Ovary (tissue), 9 donors: Measurements from ENCODE around the gene KIF26B. TPM values are rescaled to one million over a fixed set of nuclear protein-coding genes. Genes with fewer than 3 reads are reported as not detected.

Source experiments
- DNase-seq, 5 donors: peaks; one replicate each; pipeline ENCODE4 v3.0.0-alpha.2; 2019 to 2020
- H3K27ac ChIP-seq, 2 donors: fragments of 200-600 bp; one replicate each; pipeline versions ENCODE4 v1.5.1 to v1.8.0; 2019 to 2022
- H3K27me3 ChIP-seq: fragments of 200-600 bp; one replicate; pipeline ENCODE4 v1.8.0; 2022
- H3K36me3 ChIP-seq: fragments of 200-600 bp; sonication (generic); one replicate; pipeline ENCODE4 v1.5.1; 2019
- H3K4me1 ChIP-seq: one replicate; pipeline ENCODE4 v1.8.1; 2013; ENCODE audit warnings: mild to moderate bottlenecking, moderate library complexity; ENCODE audit not compliant: insufficient read depth
- H3K4me3 ChIP-seq: fragments of 200-600 bp; sonication (generic); one replicate; pipeline ENCODE4 v1.5.1; 2017
- H3K9me3 ChIP-seq, 2 donors: fragments of 200-600 bp in 1 of 2; sonication (generic) in 1 of 2; one replicate each; pipeline versions ENCODE4 v1.5.1 to v1.8.1; 2013 to 2019; ENCODE audit warnings: mild to moderate bottlenecking in 1 of 2, moderate library complexity in 1 of 2
- EP300 ChIP-seq: sonication (generic); formaldehyde crosslinking; IDR thresholded peaks from one replicate; pipeline ENCODE4 v1.6.1; 2017; ENCODE audit warnings: antibody characterized with exemption
- POLR2A ChIP-seq: fragments of 450-650 bp; IDR thresholded peaks from one replicate; pipeline ENCODE4 v1.6.1; 2017; ENCODE audit warnings: antibody characterized with exemption, mild to moderate bottlenecking, moderate library complexity
- WGBS, 3 donors: extraction: QIAGEN DNeasy Blood & Tissue Kit in 1 of 3; methylation state at CpG; one replicate each; pipeline versions ENCODE4 v1.1.5 to v1.1.7; 2013 to 2017; 5-methylcytosine and 5-hydroxymethylcytosine counted together
- intact Hi-C, 4 donors: fragments of 100-400 bp; cut with DNase I; formaldehyde crosslinking; loops; one replicate each; pipeline versions ENCODE4 v1.11.0 to v1.15.1; 2022 to 2023
- polyA plus RNA-seq, 2 donors: library from polyadenylated mRNA; stranded (reverse); fragments of 200-250 nt in 1 of 2; fragments of 350-450 nt in 1 of 2; fragmentation: Illumina TruSeq in 1 of 2; extraction: RNeasy Lipid Tissue Mini Kit (QIAGEN cat#74804) in 1 of 2; gene quantifications; one replicate each; pipeline ENCODE4 v1.2.3, GENCODE V29; 2013 to 2014
- total RNA-seq, 7 donors: library from RNA; depleted of rRNA in 2 of 7; stranded (reverse); fragments of >200 nt in 2 of 7; fragmentation: NEBNext Ultra II Directional in 3 of 7; extraction: Animal tissue kit (Norgen Biotek cat#: 25700) in 3 of 7; gene quantifications; one replicate each; pipeline versions ENCODE4 v1.1.0 to v1.2.4, GENCODE V29; 2016 to 2023
- TF ChIP-seq, protein P1 (sequence below), 3 donors: fragments of 450-650 bp in 2 of 3; fragments of 200-600 bp in 1 of 3; IDR thresholded peaks; one replicate each; pipeline versions ENCODE4 v1.5.1 to v1.8.0; 2016 to 2022; ENCODE audit warnings: antibody characterized with exemption in 3 of 3, mild to moderate bottlenecking in 1 of 3
- donor health status: DM: no; HTN: no; CAD: no; lungs with moderate emphysema.
- donor health status: DM: no; HTN: no; CAD: no.
- donor health status: Bipolar disorder and iron deficiency.
- donor health status: DM: yes; HTN: yes; CAD: no.
- donor health status: DM: no; HTN: no; CAD: no.
- donor health status: DM: yes; HTN: yes; CAD: no.

KIF26B gene
- total and polyA plus RNA-seq, 9 donors: 0.28 to 4.0 (median 0.54) TPM

DNA sequence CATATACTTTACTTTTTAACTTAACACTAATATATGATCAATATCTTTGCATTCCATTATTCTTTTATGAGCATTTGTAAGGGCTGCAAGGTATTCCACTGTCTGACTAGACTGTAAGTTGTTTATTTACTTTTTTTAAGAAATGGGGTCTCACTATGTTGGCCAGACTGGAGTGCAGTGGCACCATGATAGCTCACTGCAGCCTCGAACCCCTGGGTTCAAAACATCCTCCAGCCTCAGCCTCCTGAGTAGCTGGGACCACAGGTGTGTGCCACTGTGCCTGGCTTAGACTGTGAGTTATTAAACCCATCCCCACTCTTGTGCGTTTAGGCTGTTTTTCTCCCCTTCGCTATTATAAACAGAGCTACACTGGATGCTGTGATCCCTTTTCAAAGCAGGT is 6.7 kb upstream of the KIF26B start:
- Histone ChIP-seq H3K27me3 (no peaks in the 10 kb centered on the region), H3K36me3 (no peaks in the 10 kb centered on the region), H3K4me3 (no peak overlapping the region), H3K27ac (no peak overlapping the region), H3K4me1 (no peaks in the 10 kb centered on the region), H3K9me3 (no peaks in the 10 kb centered on the region)
- intact Hi-C loops: no loop called here
- 58 to 60% (median 59%) methylated on average over 3 of the region's 3 CpGs for WGBS, 3 donors
- DNase-seq: no peak
- no peak for TF ChIP-seq EP300
- no peak for TF ChIP-seq POLR2A
- TF ChIP-seq, protein P1, sequence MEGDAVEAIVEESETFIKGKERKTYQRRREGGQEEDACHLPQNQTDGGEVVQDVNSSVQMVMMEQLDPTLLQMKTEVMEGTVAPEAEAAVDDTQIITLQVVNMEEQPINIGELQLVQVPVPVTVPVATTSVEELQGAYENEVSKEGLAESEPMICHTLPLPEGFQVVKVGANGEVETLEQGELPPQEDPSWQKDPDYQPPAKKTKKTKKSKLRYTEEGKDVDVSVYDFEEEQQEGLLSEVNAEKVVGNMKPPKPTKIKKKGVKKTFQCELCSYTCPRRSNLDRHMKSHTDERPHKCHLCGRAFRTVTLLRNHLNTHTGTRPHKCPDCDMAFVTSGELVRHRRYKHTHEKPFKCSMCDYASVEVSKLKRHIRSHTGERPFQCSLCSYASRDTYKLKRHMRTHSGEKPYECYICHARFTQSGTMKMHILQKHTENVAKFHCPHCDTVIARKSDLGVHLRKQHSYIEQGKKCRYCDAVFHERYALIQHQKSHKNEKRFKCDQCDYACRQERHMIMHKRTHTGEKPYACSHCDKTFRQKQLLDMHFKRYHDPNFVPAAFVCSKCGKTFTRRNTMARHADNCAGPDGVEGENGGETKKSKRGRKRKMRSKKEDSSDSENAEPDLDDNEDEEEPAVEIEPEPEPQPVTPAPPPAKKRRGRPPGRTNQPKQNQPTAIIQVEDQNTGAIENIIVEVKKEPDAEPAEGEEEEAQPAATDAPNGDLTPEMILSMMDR (IDR thresholded peaks at IDR 0.05): no peak

DNA sequence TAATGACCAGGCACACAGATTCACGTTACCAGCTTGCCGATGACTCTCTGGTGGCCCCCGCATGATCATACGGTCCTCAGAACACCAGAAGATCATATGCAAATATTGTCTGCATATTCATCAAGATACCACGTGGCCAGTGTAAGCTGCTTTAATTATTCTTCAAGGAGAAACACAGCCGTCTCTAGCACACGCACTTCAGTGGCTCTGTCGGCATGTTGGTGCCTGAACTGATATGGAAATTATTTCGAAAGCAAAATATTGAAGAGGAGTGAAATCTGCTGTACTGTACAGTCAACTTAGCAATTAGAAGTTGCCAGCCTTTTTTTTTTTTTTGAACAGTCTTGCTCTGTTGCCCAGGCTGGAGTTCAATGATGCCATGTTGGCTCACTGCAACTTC is 5.9 kb upstream of the KIF26B start:
- Histone ChIP-seq H3K9me3 (no peaks in the 10 kb centered on the region), H3K4me3 (no peak overlapping the region), H3K27ac (no peak overlapping the region), H3K4me1 (no peaks in the 10 kb centered on the region), H3K36me3 (no peaks in the 10 kb centered on the region), H3K27me3 (no peaks in the 10 kb centered on the region)
- WGBS, 3 donors: 52 to 75% (median 59%) methylated on average over 9 of the region's 9 CpGs
- intact Hi-C loops: no loop called here
- TF ChIP-seq POLR2A (no peak), EP300 (no peak)
- TF ChIP-seq, protein P1 (IDR thresholded peaks at IDR 0.05): no peak
- DNase-seq: no peak

DNA sequence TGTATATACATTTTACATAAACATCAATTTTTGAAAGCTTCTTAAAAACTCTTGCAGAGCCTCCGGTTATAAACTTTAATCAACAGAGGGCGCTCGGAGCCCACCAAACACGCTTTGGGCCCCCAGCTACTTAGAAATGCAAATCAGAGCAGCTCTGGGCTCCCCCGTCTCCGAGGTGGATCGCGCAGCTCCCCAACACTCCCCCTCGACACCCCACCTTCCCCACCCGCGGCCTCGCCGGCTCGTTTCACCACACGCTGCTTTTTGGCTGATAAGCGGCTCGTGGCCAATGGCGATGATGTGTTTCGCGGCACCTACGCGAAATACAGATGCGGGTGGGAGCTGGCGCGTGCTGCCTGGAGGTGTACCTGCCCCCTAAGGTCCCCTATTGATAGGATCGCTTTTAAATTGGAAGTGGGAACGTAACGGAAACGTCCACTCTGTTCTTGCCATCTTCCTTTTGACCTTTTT is 1.7 kb upstream of the KIF26B start:
- no peak overlapping the region for H3K27ac ChIP-seq
- H3K9me3 ChIP-seq: no peaks in the 10 kb centered on the region
- 1% methylated on average over 29 of the region's 29 CpGs for WGBS, 3 donors
- H3K36me3 ChIP-seq: no peaks in the 10 kb centered on the region
- DNase-seq: peak; percentile 37 to 64 (median 59)
- H3K27me3 ChIP-seq: no peaks in the 10 kb centered on the region
- H3K4me3 ChIP-seq: peak overlapping the region; percentile 42
- intact Hi-C loops: loop anchor here in 3 of 4 donors (5.0 to 10.0 kb wide), 4 partner anchors 852 to 1339 kb away; no protein-coding TSS in a partner anchor
- TF ChIP-seq EP300 (no peak), POLR2A (no peak)
- TF ChIP-seq, protein P1 (IDR thresholded peaks at IDR 0.05): peak; percentile 16 to 54 (median 43)
- H3K4me1 ChIP-seq: peaks cover 12% of the 10 kb centered on the region

DNA sequence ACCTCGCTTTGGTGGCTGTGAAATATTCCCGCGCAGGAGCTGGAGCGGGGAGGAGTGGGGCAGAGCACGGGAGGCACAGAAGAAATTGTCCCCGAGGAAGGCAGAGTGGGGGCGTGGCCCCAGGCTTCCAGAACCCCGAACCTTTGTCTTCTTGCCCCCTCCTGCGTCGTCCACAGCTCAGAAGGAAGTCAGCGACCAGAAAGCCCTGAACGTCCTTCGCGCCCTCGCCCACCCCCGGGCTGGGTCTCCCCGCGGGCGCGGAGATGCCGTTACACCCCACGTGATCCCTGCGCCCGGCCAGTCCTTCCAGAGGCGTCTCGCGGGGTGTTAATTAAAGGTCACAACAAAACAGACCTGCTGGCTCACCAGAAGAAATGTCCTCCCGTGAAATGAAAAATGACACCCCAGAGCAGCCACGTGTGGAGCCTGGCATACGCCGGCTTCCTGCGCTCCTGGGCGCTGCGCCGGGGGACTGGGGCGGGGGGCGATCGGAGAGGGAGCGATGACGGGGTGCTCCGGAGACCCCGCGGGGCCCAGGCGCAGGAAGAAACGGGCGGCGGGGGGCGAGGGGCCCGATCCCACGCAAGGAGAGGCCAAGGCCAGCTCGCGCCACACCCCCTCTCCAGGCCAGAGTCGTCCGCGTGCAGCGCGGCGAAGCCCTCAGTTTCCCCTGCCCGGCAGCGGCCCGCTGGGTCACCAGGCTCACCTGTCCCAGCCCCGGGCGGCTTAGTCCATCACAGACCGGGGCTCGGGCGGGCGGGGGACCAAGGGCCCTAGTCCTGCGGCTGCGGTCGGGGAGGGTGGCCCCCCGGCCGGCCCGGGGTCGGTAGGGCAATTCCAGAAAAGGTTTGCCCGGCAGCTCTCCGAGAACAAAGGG is 995 bp upstream of the KIF26B start:
- Histone ChIP-seq H3K9me3 (no peaks in the 10 kb centered on the region), H3K4me3 (peak overlapping the region; percentile 42), H3K4me1 (peaks cover 12% of the 10 kb centered on the region), H3K27ac (no peak overlapping the region), H3K27me3 (no peaks in the 10 kb centered on the region), H3K36me3 (no peaks in the 10 kb centered on the region)
- intact Hi-C loops: loop anchor here in 3 of 4 donors (2.0 to 10.0 kb wide), 5 partner anchors 851 to 1339 kb away; no protein-coding TSS in a partner anchor
- TF ChIP-seq EP300 (no peak), POLR2A (no peak)
- TF ChIP-seq, protein P1 (IDR thresholded peaks at IDR 0.05): no peak
- 1 to 2% (median 1%) methylated on average over 45 to 76 of the region's 76 CpGs for WGBS, 3 donors
- peak in 3 of 5 donors; percentile 31 to 41 (median 34) for DNase-seq
